ENCODE results near the gene MAPKAPK5.
A peak's percentile ranks its signal among the peaks of the same experiment; 100 is the strongest.
"Not testable (repeated sequence)": the region's sequence is repeated elsewhere in the genome, so short reads cannot be mapped to it uniquely, and the experiment has no call there.

The MAPKAPK5 gene

DNA sequence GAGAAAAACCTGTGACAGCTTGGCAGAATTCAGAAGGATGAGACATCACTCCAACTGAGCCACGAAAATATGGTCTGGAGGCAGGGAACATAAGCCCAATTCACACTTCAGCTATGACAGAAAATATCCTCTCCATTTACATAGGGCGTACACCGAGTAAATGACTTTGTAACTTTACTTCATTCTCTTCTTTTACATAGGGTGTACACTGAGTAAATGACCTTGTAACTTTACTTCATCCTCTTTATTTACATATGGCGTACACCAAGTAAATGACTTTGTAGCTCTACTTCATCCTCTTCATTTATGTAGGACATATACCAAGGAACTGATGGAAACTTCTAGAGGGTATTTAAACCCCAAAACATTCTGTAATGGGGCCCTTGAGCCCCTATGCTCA is 14.1 kb upstream of the MAPKAPK5 start:
- no peak for DNase-seq (ENCODE audit: low spot score)

DNA sequence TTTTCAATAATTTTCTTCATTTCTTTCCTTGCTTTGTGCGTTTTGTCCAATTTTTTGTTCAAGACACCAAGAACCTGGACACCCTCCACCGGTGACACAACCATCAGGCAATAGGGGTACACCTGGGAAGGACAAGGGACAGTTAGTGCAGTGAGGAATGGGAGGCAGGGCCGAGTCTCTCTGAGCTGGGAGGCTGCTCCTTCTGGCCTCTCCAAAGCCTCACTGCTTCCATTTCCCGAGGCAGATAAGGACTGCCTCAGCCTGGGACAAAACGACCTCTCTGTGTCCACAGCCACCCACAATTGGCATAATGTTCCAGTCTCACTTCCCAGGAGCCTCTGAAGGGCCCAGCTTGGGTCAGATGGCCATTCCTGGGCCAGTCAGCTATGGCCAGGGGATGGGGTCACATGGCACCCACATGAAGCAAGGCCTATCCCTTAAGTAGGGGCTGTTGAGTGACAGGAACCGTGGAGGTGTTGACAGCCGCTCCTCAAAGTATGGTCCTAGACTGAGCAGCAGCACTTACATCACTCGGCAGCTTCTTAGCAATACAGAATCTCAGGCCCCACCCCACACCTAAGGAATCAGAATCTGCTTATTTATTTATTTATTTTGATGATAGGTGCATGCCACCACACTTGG is 13.6 kb upstream of the MAPKAPK5 start:
- no peak for DNase-seq (ENCODE audit: low spot score)

DNA sequence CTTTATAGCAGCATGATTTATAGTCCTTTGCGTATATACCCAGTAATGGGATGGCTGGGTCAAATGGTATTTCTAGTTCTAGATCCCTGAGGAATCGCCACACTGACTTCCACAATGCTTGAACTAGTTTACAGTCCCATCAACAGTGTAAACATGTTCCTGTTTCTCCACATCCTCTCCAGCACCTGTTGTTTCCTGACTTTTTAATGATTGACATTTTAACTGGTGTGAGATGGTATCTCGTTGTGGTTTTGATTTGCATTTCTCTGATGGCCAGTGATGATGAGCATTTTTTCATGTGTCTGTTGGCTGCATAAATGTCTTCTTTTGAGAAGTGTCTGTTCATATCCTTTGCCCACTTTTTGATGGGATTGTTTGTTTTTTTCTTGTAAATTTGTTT is 12.4 kb upstream of the MAPKAPK5 start:
- DNase-seq (ENCODE audit: low spot score) = not testable (repeated sequence)

DNA sequence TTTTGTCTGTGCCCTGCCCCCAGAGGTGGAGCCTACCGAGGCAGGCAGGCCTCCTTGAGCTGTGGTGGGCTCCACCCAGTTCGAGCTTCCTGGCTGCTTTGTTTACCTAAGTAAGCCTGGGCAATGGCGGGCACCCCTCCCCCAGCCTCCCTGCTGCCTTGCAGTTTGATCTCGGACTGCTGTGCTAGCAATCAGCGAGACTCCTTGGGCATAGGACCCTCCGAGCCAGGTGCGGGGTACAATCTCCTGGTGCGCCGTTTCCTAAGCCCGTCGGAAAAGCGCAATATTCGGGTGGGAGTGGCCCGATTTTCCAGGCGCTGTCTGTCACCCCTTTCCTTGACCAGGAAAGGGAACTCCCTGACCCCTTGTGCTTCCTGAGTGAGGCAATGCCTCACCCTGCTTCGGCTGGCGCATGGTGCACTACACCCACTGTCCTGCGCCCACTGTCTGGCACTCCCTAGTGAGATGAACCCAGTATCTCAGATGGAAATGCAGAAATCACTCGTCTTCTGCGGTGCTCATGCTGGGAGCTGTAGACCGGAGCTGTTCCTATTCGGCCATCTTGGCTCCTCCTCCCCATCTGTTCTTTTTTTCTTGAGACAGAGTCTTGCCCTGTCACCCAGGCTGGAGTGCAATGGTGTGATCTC is 7.2 kb upstream of the MAPKAPK5 start:
- not testable (repeated sequence) for DNase-seq (ENCODE audit: low spot score)

DNA sequence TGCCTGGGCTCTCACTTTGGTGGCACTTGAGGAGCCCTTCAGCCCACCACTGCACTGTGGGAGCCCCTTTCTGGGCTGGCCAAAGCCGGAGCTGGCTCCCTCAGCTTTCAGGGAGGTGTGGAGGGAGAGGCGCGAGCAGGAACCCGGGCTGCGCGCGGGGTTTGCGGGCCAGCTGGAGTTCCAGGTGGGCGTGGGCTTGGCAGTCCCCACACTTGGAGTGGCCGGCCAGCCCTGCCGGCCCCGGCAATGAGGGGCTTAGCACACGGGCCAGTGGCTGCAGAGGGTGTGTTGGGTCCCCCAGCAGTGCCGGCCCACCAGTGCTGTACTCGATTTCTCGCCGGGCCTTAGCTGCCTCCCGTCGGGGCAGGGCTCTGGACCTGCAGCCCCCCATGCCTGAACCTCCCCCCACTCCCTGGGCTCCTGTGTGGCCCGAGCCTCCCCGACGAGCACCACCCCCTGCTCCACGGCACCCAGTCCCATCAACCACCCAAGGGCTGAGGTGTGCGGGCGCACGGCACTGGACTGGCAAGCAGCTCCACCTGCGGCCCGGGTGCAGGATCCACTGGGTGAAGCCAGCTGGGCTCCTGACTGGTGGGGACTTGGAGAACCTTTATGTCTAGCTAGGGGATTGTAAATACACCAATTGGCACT is 6.4 kb upstream of the MAPKAPK5 start:
- not testable (repeated sequence) for DNase-seq (ENCODE audit: low spot score)

DNA sequence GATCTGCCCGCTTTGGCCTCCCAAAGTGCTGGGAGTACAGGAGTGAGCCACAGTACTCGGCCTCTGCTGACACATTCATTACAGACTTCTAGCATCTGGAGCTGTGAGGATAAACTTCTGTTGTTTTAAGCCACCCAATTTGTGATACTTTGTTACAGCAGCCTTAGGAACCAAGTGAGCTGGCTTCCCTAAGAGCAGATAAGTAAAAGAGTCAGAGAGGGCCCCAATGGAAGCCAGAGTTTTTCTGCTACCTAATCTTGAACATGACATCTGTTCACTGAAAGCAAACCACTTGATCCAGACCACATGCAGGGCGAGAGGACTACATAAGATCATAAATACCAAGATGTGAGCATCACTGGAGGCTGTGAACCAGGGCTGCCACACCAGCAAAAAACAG is 3.7 kb upstream of the MAPKAPK5 start:
- DNase-seq (ENCODE audit: low spot score) = no peak

DNA sequence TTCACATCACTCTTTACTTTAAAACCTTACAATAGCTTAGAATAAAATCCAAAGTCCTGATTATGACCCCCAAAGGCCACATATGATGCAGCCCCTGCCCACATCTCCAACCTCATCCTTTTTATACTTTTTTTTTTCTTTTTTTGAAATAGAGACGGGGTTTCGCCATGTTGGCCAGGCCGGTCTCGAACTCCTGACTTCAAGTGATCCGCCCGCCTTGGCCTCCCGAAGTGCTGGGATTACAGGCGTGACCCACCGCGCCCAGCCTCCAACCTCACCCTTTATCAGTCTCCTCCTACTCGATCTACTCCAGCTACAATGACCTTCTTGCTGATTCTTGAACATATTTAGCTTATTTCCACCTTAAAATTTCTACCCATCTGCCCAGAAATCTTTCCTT is 1.2 kb upstream of the MAPKAPK5 start:
- DNase-seq (ENCODE audit: low spot score) = no peak

DNA sequence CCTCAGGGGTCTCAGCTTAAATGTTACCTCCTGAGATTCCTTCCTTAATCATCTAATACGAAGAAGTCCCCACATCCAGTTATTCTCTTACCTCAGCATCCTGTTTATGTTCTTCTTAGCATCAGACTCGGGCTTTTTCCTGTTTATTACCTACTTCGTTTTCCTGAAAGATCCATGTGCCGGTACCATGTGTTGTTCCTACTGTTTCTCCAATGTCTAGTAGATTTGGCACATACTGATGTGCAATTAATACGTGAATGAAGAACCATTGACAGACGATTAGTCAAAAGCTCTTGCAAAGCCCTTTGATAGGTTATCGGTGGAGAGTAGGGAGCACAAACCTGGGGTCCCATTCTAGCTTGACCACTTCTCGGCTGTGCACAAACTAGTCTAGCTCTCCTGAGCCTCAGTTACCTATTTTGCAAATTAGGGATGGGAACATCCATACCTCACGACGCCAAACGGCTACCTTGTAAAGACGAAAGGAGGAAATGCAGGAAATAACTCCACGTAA is 735 bp upstream of the MAPKAPK5 start:
- DNase-seq (ENCODE audit: low spot score) = no peak

DNA sequence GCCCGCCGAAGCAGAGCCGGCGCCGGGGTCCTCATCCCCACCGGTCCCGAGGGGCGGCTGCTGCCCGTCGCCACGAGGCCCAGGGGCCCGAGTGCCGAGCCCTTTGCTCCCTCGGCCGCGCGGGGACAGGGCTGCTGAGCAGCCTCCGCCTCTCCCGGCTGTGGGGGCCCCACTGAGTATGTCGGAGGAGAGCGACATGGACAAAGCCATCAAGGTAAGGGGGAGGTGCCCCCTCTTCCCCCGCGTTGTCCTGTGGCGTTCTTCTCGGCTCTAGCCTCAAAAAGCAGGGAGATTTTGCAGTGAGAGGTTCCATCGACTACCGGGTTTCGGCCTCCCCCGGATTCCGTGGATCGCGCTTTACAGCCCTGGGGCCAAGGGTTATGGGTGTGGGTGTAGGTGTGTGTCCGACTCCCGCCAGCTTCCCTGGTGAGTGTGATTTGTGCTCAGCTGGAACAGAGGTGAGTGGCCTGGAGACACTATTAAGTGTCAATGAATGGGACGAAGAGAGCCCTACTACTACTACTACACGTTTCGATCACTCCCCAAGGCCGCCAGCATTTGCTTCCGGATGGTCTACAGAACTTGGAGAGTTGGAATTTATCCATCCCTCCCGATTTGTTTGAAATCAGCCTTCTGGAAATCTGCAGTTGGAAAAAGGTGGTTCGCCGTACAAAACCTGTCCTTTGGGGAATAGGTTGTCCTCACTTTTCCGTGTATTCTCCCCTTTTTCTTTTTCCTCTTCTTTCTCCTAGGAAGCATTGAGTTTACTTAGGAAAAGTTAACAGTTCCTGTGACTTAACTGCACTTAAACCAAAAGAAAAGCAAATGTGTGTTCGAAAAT is 748 bp downstream of the MAPKAPK5 start:
- peak; percentile 12 for DNase-seq (ENCODE audit: low spot score)

DNA sequence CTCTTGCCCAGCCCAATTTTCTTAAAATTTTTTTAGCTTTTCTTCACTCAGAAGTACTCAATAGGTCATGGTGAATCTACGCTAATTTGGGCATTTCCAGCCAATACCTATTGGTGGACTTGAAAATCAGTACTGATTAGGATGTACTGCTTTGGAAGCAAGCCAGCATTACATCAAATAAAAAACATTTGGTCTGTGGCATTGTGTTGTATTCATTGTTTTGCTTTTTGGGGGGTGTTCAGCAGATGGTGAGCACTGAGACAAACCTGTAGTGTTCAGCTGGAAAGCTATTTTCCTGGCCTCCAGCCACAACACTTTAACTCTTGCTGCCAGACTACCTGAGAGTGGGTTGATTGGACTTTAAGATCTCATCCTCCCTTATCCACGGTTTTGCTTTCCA is 4.0 kb downstream of the MAPKAPK5 start:
- DNase-seq (ENCODE audit: low spot score) = no peak

DNA sequence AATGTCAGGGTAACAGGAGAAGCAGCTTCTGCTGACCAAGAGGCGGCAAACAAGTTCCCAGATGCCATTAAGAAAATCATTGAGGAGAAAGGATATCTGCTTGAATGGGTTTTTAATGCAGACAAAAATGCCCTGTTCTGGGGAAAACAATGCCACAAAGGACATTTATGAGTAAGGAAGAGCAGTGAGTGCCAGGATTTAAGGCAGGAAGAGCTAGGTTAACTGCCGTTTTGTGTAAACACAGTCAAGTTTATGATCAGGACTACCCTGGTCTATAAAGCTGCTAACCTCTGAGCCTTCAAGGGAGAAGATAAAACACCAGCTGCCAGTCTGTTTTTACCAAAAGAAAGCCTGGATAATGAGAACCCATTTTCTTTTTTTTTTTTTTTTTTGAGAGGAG is 8.5 kb downstream of the MAPKAPK5 start:
- DNase-seq (ENCODE audit: low spot score) = no peak

DNA sequence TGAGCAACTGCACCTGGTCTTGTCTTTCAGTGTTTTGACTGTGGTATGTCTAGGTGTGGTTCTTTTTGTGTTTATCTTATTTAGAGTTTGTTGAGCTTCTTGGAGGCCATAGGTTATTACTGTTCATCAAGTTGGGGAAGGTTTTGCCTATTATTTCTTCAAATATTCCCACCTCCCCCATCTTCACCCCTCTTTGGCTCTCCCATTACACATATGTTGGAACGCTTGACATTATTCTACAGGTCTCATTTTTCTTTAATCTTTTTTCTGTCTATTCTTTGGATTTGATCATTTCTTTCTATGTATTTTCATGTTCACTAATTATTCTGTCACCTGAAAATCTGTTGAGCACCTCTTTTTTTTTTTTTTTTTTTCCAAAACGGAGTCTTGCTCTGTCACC is 16.2 kb downstream of the MAPKAPK5 start:
- no peak for DNase-seq (ENCODE audit: low spot score)

DNA sequence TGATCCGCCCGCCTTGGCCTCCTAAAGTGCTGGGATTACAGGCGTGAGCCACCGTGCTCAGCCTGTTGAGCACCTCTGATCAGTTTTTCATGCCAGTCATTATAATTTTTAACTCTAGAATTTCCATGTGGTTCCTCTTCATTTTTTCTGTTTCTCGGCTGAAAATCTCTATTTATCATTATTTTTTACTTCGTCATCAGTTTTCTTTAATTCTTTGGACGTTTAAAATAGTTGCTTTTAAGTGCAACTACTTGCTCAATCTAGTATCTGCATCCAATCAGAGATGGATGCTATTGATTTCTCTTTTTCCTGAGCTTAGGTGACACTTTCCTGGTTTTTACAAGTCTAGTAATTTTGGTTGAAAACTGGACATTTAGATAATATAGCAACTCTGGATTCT is 16.8 kb downstream of the MAPKAPK5 start:
- DNase-seq (ENCODE audit: low spot score) = no peak

DNA sequence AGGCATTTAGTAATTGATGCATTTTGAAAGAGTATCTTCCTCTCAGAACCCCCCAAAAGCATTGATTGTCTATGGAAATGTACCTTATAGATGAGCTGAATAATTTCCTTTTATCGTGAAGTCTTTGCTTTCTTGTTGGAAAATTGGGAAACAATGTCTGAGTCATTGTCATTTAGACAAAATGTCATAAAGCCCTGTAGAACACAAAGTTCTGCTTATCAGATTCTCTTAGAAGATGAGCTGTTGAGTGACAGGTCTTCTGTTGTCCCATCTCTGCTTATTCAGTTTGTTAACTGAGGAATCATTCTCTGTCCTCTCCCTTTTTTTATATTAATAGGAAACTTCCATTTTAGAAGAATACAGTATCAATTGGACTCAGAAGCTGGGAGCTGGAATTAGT is 22.9 kb downstream of the MAPKAPK5 start:
- DNase-seq (ENCODE audit: low spot score) = no peak

DNA sequence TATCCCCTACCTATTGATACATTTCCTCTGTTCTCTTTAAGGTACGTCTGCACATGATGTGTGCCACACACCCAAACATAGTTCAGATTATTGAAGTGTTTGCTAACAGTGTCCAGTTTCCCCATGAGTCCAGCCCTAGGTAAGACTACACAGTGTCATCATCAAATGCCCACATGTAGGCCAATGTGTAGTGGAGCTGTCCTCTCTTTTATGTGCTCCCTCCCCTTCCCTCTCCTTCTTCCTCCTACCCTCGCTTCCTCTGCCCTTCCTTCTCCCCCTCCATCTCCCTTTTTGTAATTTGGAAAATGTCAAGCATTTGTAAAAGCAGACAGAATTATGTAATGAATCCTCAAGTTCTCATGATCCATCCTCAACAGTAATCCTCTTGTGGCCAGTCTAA is 25.5 kb downstream of the MAPKAPK5 start:
- DNase-seq (ENCODE audit: low spot score) = no peak

DNA sequence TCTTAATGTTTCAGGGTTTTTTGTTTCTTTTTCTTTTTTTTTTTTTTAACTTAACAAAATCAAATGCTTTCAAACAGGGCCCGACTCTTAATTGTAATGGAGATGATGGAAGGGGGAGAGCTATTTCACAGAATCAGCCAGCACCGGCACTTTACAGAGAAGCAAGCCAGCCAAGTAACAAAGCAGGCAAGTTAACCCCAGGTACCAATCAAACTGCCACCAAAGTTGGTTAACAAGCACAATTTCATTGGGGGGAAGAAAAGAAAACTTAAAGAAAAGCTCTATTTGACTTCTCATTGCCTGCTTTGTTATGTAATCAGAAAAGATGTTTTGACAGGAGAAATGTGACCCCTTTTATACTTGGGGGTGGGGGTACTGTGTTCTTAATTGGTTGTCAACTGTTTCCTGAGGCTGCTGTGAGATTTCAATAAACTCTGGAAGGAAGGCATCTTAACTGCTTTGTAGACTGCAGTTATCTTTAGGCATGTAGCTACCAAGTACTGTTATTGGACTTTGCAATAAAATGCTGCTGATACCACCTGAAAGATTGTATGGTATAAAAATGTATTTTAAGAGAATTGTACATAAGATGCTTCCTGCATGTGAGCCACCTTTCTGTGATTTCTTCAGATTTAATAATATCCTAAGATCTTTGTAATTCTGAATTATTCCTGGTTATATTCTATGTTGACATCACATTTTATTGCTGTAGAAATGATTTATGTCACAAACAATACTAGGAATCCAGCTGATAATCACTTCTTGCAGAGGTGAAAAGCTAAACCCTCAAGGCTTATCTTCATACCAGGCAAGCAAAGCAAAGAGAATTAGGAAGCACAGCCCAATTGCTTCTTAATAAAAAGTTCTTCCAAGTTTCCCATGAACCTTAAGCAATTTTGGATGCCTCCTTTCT is 26.9 kb downstream of the MAPKAPK5 start:
- no peak for DNase-seq (ENCODE audit: low spot score)

DNA sequence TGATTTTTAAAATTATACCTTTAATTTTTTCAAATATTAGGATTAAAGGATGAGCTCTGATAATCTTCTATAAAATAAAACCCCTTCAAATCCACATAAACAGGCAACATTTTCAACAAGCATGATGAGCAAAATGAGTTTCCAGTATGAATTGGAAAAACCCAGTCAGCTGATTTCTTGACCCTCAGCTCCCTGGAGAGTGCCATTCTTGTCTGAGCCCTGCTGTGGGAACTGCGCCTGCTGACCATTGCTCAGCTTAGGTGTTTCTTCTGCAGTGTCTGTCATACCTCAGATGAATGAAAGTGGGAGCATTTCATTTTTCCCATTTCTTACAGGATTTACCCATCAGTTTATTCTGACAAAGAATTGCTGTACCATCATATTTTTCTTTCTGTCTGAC is 27.6 kb downstream of the MAPKAPK5 start:
- DNase-seq (ENCODE audit: low spot score) = no peak

DNA sequence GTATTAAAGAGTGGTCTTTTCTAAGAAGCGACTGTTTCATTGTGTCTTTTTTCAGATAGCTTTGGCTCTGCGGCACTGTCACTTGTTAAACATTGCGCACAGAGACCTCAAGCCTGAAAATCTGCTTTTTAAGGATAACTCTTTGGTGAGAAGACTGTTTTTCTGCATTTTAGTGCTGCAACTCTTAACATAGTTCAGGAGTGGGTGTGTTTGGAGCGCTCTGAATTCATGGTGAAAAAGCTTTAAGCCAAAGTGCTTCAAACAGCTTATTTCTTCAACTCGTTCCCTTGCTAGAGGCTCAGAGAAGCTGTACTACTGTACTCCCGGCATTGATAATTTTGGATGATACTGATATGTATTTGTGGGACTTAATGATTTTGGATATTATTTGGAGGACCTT is 28.2 kb downstream of the MAPKAPK5 start:
- no peak for DNase-seq (ENCODE audit: low spot score)

DNA sequence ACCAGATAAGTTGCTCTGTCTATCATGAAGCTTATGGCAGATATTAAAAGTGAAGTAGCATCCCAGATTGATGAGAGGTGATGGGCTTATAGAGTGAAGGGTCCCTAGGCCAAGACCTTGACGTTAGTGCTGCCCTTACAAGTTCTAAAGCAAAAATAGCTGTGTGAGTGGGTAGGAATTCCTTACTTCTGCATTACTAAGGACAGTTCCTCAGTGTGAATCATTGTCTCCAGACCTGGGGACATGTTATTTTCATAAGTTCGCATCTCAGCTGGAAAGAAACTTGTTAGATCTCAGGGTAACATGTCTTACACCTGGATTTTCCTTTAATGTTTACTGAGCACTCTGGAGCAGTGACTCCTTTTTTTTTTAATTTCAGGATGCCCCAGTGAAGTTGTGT is 28.7 kb downstream of the MAPKAPK5 start:
- DNase-seq (ENCODE audit: low spot score) = no peak

DNA sequence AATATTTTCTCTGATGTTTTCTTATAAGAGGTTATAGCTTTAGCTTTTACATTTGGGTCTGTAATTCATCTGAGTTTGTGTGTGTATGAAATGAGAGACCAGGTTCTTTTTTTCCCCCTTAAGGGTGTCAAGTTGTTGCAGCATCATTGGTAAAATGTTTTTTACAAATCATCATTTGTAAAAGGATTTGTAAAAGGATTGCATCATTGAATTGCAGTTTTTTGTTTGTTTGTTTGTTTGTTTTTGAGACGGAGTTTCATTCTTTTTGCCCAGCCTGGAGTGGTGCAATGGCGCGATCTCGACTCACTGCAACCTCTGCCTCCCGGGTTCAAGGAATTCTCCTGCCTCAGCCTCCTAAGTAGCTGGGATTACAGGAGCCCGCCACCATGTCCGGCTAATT is 31.1 kb downstream of the MAPKAPK5 start:
- no peak for DNase-seq (ENCODE audit: low spot score)

DNA sequence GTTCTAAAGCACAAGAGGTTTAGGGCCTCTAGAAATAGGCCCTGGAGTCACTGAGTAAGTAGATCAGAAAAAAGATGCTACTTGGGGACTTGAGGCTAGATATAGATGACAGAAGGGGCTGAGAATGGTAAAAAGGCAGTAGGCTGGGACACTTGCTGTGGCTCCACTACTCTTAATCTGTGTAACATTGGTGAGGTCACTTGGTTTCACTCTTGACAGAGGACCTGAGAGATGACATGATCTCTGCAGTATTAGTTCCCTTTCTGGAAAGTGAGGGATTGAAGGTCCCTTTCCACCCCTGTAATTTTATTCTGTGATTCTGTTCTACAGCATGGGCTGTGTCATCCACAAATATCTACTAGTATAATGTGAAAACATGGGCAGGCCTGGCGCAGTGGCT is 39.7 kb downstream of the MAPKAPK5 start:
- DNase-seq (ENCODE audit: low spot score) = no peak
